Fibroblast of the aortic adventitia (primary cell): ENCODE results near the gene ZC3HAV1. TPM values are rescaled to one million over a fixed set of nuclear protein-coding genes. Genes with fewer than 3 reads are reported as not detected.
"Not testable (repeated sequence)": the region's sequence is repeated elsewhere in the genome, so short reads cannot be mapped to it uniquely, and the experiment has no call there.

Experiments
- DNase-seq: peaks from one replicate; pipeline ENCODE4 v3.0.0-alpha.2; 2010; ENCODE audit warnings: low read depth
- H3K4me3 ChIP-seq: 2 replicates; pipeline ENCODE4 v1.5.1; 2011; ENCODE audit warnings: low read depth, mild to moderate bottlenecking, control low read depth, low read length, moderate library complexity
- CTCF ChIP-seq: IDR thresholded peaks from 2 replicates; pipeline ENCODE4 v1.5.1; 2011; ENCODE audit warnings: mild to moderate bottlenecking, low read length, control low read depth, inconsistent platforms; ENCODE audit not compliant: insufficient read depth
- total RNA-seq: library from RNA; depleted of rRNA; stranded (reverse); fragments of >200 nt; gene quantifications from 2 replicates; pipeline ENCODE4 v1.2.3, GENCODE V29; 2012; ENCODE audit warnings: low replicate concordance

ZC3HAV1 gene
- total RNA-seq, 1 donor = 55.4 TPM

- no peak for TF ChIP-seq CTCF
- no peak overlapping the region for H3K4me3 ChIP-seq
- DNase-seq = no peak
Observed at GRCh38 chr7:139131601-139132041, 22.1 kb upstream of the ZC3HAV1 start.

- DNase-seq, H3K4me3 ChIP-seq: not testable (repeated sequence)
Observed at GRCh38 chr7:139129814-139130213, 20.3 kb upstream of the ZC3HAV1 start.

GRCh38 chr7:139127648-139128047, 18.1 kb upstream of the ZC3HAV1 start:
- peak; percentile 62 for DNase-seq
- TF ChIP-seq CTCF = peak; percentile 40
- H3K4me3 ChIP-seq = no peak overlapping the region

- no peak for DNase-seq
- TF ChIP-seq CTCF = no peak
- H3K4me3 ChIP-seq = no peak overlapping the region
Observed at GRCh38 chr7:139125657-139126056, 16.1 kb upstream of the ZC3HAV1 start.

GRCh38 chr7:139124995-139125394, 15.5 kb upstream of the ZC3HAV1 start:
- not testable (repeated sequence) for DNase-seq

GRCh38 chr7:139124084-139124914, 14.8 kb upstream of the ZC3HAV1 start:
- H3K4me3 ChIP-seq = no peak overlapping the region
- no peak for DNase-seq
- TF ChIP-seq CTCF = no peak

More at GRCh38 chr7:139124995-139125394, 15.5 kb upstream of the ZC3HAV1 start:
- not testable (repeated sequence) for H3K4me3 ChIP-seq

GRCh38 chr7:139119486-139119849, 9.9 kb upstream of the ZC3HAV1 start:
- TF ChIP-seq CTCF = no peak
- H3K4me3 ChIP-seq = no peak overlapping the region
- no peak for DNase-seq
